Gastroesophageal sphincter (tissue), 3 donors: ENCODE measurements around the gene ZHX3.

Experiments used
- CTCF ChIP-seq, 4 experiments: fragments of 200-600 bp in 2 of 4; fragments of 450-650 bp in 2 of 4; sonication (generic) in 1 of 4; IDR thresholded peaks; one replicate each; pipeline ENCODE4 v1.5.1; 2017 to 2019; ENCODE audit warnings: antibody characterized with exemption in 4 of 4, mild to moderate bottlenecking in 2 of 4, moderate library complexity in 2 of 4
- POLR2A ChIP-seq, 2 donors: fragments of 450-650 bp; IDR thresholded peaks; one replicate each; pipeline ENCODE4 v1.6.1; 2017; ENCODE audit warnings: antibody characterized with exemption in 2 of 2, mild to moderate bottlenecking in 2 of 2, moderate library complexity in 1 of 2
- POLR2AphosphoS5 ChIP-seq: sonication (generic); formaldehyde crosslinking; IDR thresholded peaks from one replicate; pipeline ENCODE4 v1.6.1; 2017; ENCODE audit warnings: antibody characterized with exemption

GRCh38 chr20:41201760-41202159 lies 115.8 kb downstream of the ZHX3 start:
- TF ChIP-seq CTCF (IDR thresholded peaks at IDR 0.05) (no peak), POLR2AphosphoS5 (no peak), POLR2A (IDR thresholded peaks at IDR 0.05) (no peak)
